GM23338 (cell line): Measurements from ENCODE around the gene UBASH3B. TPM values are rescaled to one million over a fixed set of nuclear protein-coding genes. Genes with fewer than 3 reads are reported as not detected.

Experiments
- ATAC-seq: fragments of 200-7000 bp; cut with Tn5 transposase; 3 replicates; pipeline ENCODE4 v1.9.1; 2020
- DNase-seq: peaks from one replicate; pipeline ENCODE4 v3.0.0-alpha.2; 2015; ENCODE audit warnings: low spot score
- H2AFZ ChIP-seq: fragments of 200-600 bp; sonication (generic); 2 replicates; pipeline ENCODE4 v1.8.0; 2016; ENCODE audit warnings: antibody characterized with exemption, mild to moderate bottlenecking, moderate library complexity
- H3F3A ChIP-seq: fragments of 200-600 bp; sonication (generic); replicated peaks from 2 replicates; pipeline ENCODE4 v1.8.0; 2017; ENCODE audit warnings: antibody characterized with exemption, mixed run types, low read depth
- H3K27ac ChIP-seq: fragments of 200-600 bp; sonication (generic); 2 replicates; pipeline ENCODE4 v1.6.1; 2016; ENCODE audit warnings: low read depth
- H3K27me3 ChIP-seq: fragments of 200-600 bp; sonication (generic); 2 replicates; pipeline ENCODE4 v1.8.0; 2016; ENCODE audit warnings: mild to moderate bottlenecking, mixed run types, moderate library complexity; ENCODE audit not compliant: insufficient read depth
- H3K36me3 ChIP-seq: fragments of 200-600 bp; sonication (generic); 2 replicates; pipeline ENCODE4 v1.8.0; 2016; ENCODE audit warnings: mild to moderate bottlenecking; ENCODE audit not compliant: insufficient read depth
- H3K4me1 ChIP-seq: fragments of 200-600 bp; sonication (generic); 2 replicates; pipeline ENCODE4 v1.8.0; 2016; ENCODE audit warnings: mild to moderate bottlenecking, moderate library complexity; ENCODE audit not compliant: insufficient read depth
- H3K4me2 ChIP-seq: fragments of 200-600 bp; sonication (generic); 2 replicates; pipeline ENCODE4 v1.7.1; 2017; ENCODE audit warnings: mixed run types
- H3K4me3 ChIP-seq: fragments of 200-600 bp; sonication (generic); 2 replicates; pipeline ENCODE4 v1.6.1; 2016; ENCODE audit warnings: mixed run types
- H3K79me2 ChIP-seq: fragments of 200-600 bp; sonication (generic); replicated peaks from 2 replicates; pipeline ENCODE4 v1.8.0; 2017; ENCODE audit warnings: mild to moderate bottlenecking; ENCODE audit not compliant: insufficient read depth
- H3K9me2 ChIP-seq: fragments of 200-600 bp; sonication (generic); 2 replicates; pipeline ENCODE4 v1.8.0; 2017; ENCODE audit not compliant: insufficient read depth
- H4K20me1 ChIP-seq: fragments of 200-600 bp; sonication (generic); replicated peaks from 2 replicates; pipeline ENCODE4 v1.8.0; 2017; ENCODE audit warnings: mild to moderate bottlenecking; ENCODE audit not compliant: insufficient read depth
- H3K27ac Mint-ChIP-seq: 2 replicates; pipeline ENCODE4 v1.8.0; 2020; ENCODE audit warnings: inconsistent platforms, mild to moderate bottlenecking, moderate library complexity, mixed read lengths
- H3K27me3 Mint-ChIP-seq: 3 replicates; pipeline ENCODE4 v1.8.0; 2022; ENCODE audit warnings: low read depth, mild to moderate bottlenecking, moderate library complexity, mixed read lengths, inconsistent platforms; ENCODE audit not compliant: insufficient read depth, poor library complexity
- H3K36me3 Mint-ChIP-seq: 3 replicates; pipeline ENCODE4 v1.8.0; 2021; ENCODE audit warnings: low read depth, mild to moderate bottlenecking, inconsistent platforms, moderate library complexity, mixed read lengths
- H3K4me1 Mint-ChIP-seq: 3 replicates; pipeline ENCODE4 v1.8.0; 2020; ENCODE audit warnings: mild to moderate bottlenecking, inconsistent platforms, mixed read lengths
- H3K4me3 Mint-ChIP-seq: 3 replicates; pipeline ENCODE4 v1.8.0; 2021; ENCODE audit warnings: moderate library complexity, mild to moderate bottlenecking, inconsistent platforms, mixed read lengths
- H3K9me3 Mint-ChIP-seq: 3 replicates; pipeline ENCODE4 v1.8.0; 2020; ENCODE audit warnings: moderate library complexity, mild to moderate bottlenecking, inconsistent platforms, mixed read lengths
- CREB1 ChIP-seq: fragments of 250-450 bp; sonication (Bioruptor Pico); IDR thresholded peaks from 2 replicates; pipeline ENCODE4 v1.5.0; 2020; ENCODE audit warnings: low read depth, mild to moderate bottlenecking, moderate library complexity
- CTCF ChIP-seq, 2 experiments: fragments of 200-600 bp in 1 of 2; sonication (generic) in 1 of 2; conservative IDR thresholded peaks; 2 replicates each; pipeline versions ENCODE4 v1.5.1 to v1.6.1; 2016 to 2017; ENCODE audit warnings: antibody characterized with exemption in 2 of 2, low read depth in 2 of 2, mild to moderate bottlenecking in 2 of 2, moderate library complexity in 1 of 2
- ETS1 ChIP-seq: IDR thresholded peaks from 2 replicates; pipeline ENCODE4 v1.6.1; 2016; ENCODE audit warnings: antibody characterized with exemption
- EZH2 ChIP-seq: fragments of 200-600 bp; sonication (generic); IDR thresholded peaks from one replicate; pipeline ENCODE4 v1.8.0; 2017; ENCODE audit warnings: antibody characterized with exemption, mild to moderate bottlenecking, low read depth; ENCODE audit not compliant: unreplicated experiment
- EZH2phosphoT487 ChIP-seq: fragments of 200-600 bp; sonication (generic); IDR thresholded peaks from one replicate; pipeline ENCODE4 v1.8.1; 2018; ENCODE audit warnings: antibody characterized with exemption; ENCODE audit not compliant: unreplicated experiment
- JUNB ChIP-seq: IDR thresholded peaks from one replicate; pipeline ENCODE4 v1.6.1; 2016; ENCODE audit warnings: antibody characterized with exemption; ENCODE audit not compliant: unreplicated experiment
- NANOG ChIP-seq: IDR thresholded peaks from 2 replicates; pipeline ENCODE4 v1.6.1; 2016; ENCODE audit warnings: antibody characterized with exemption, borderline replicate concordance
- POLR2AphosphoS5 ChIP-seq: IDR thresholded peaks from 2 replicates; pipeline ENCODE4 v1.6.1; 2016; ENCODE audit warnings: antibody characterized with exemption, low read depth
- REST ChIP-seq: IDR thresholded peaks from one replicate; pipeline ENCODE4 v1.6.1; 2018; ENCODE audit warnings: antibody characterized with exemption; ENCODE audit not compliant: unreplicated experiment
- STAT1 ChIP-seq: IDR thresholded peaks from one replicate; pipeline ENCODE4 v1.6.1; 2016; ENCODE audit warnings: antibody characterized with exemption; ENCODE audit not compliant: unreplicated experiment
- ZNF114 ChIP-seq: fragments of 250-450 bp; sonication (Bioruptor Pico); IDR thresholded peaks from 2 replicates; pipeline ENCODE4 v1.5.0; 2020; ENCODE audit warnings: mild to moderate bottlenecking, moderate library complexity
- ZNF331 ChIP-seq: fragments of 250-450 bp; sonication (Bioruptor Pico); IDR thresholded peaks from 2 replicates; pipeline ENCODE4 v1.5.0; 2020; ENCODE audit warnings: low read depth, mild to moderate bottlenecking, moderate library complexity
- ZNF462 ChIP-seq: fragments of 250-450 bp; sonication (Bioruptor Pico); IDR thresholded peaks from 2 replicates; pipeline ENCODE4 v1.5.0; 2020; ENCODE audit warnings: mild to moderate bottlenecking, moderate library complexity
- polyA plus RNA-seq: library from polyadenylated mRNA; unstranded; fragments of >200 nt; fragmentation: Nextera tagmentation; extraction: Ambion mirVana; gene quantifications from 2 replicates; pipeline ENCODE4 v1.2.1, GENCODE V29; 2016
- total RNA-seq: library from RNA; depleted of rRNA; stranded (reverse); fragments of >200 nt; shearing (Covaris generic); gene quantifications from 2 replicates; pipeline ENCODE4 v1.2.3, GENCODE V29; 2014

UBASH3B gene
- total and polyA plus RNA-seq, 2 experiments from 2014 or later, result 2.1 to 12.0 TPM

- H3K79me2 ChIP-seq, result no peaks in the 10 kb centered on the region
- H3K4me3 ChIP-seq, result no peak overlapping the region
- no peak for ATAC-seq
- peaks cover 2% of the 10 kb centered on the region for H3K27me3 Mint-ChIP-seq
- no peaks in the 10 kb centered on the region for H3K4me1 Mint-ChIP-seq
- no peak for DNase-seq
- H3K36me3 Mint-ChIP-seq, result no peaks in the 10 kb centered on the region
- no peak overlapping the region for H3K27ac ChIP-seq
- no peaks in the 10 kb centered on the region for H3K9me2 ChIP-seq
- H3K4me3 Mint-ChIP-seq, result no peak overlapping the region
- no peak overlapping the region for H3K27ac Mint-ChIP-seq
- no peaks in the 10 kb centered on the region for H3K4me1 ChIP-seq
- TF ChIP-seq CREB1 (CRISPR knock-in tag) (no peak), JUNB (no peak), ZNF114 (CRISPR knock-in tag) (no peak), ZNF462 (no peak), POLR2AphosphoS5 (no peak), EZH2phosphoT487 (no peak), EZH2 (no peak), STAT1 (no peak), NANOG (no peak), ZNF331 (CRISPR knock-in tag) (no peak), CTCF (conservative IDR thresholded peaks at IDR 0.05; ENCODE audit: low read depth in 2 of 2) (no peak), REST (no peak), ETS1 (no peak)
- H2AFZ ChIP-seq, result no peak overlapping the region
- no peak overlapping the region for H3K4me2 ChIP-seq
- H3F3A ChIP-seq, result no peaks in the 10 kb centered on the region
- no peaks in the 10 kb centered on the region for H3K9me3 Mint-ChIP-seq
- H3K36me3 ChIP-seq, result no peaks in the 10 kb centered on the region; the same call in 1 of the 2 replicates
- H4K20me1 ChIP-seq, result no peaks in the 10 kb centered on the region; the same call in none of the 2 replicates
- no peaks in the 10 kb centered on the region for H3K27me3 ChIP-seq
Observed at GRCh38 chr11:122765487-122766131, 110.1 kb downstream of the UBASH3B start.
